Rectal smooth muscle tissue (tissue), 1 donor: ENCODE data around the gene ZNHIT2.
A peak's percentile ranks its signal among the peaks of the same experiment; 100 is the strongest.

Source experiments
- H3K27ac ChIP-seq: one replicate; pipeline ENCODE4 v1.7.0; 2013; ENCODE audit warnings: low read depth, low read length, inconsistent platforms
- H3K27me3 ChIP-seq: one replicate; pipeline ENCODE4 v1.7.0; 2013; ENCODE audit warnings: low read length; ENCODE audit not compliant: control insufficient read depth, insufficient read depth
- H3K36me3 ChIP-seq: one replicate; pipeline ENCODE4 v1.7.0; 2013; ENCODE audit warnings: low read length; ENCODE audit not compliant: control insufficient read depth, insufficient read depth
- H3K4me1 ChIP-seq: one replicate; pipeline ENCODE4 v1.7.0; 2013; ENCODE audit warnings: low read length; ENCODE audit not compliant: control insufficient read depth, insufficient read depth
- H3K4me3 ChIP-seq: one replicate; pipeline ENCODE4 v1.7.0; 2013; ENCODE audit warnings: low read length
- H3K9ac ChIP-seq: one replicate; pipeline ENCODE4 v1.7.0; 2013; ENCODE audit warnings: low read length

The ZNHIT2 gene

GRCh38 chr11:65111744-65112545 is 5.6 kb downstream of the ZNHIT2 start, which contains the start of gene TM7SF2:
TSS of gene TM7SF2 (plus strand) at chr11:65111872. CDS start at chr11:65112016, 144 bp downstream.
- H3K9ac ChIP-seq = peak within 1 kb of the TSS; percentile 38
- H3K36me3 ChIP-seq = peaks cover 4% of the 10 kb centered on the region
- peaks cover 19% of the 10 kb centered on the region for H3K4me1 ChIP-seq
- H3K4me3 ChIP-seq = peak within 1 kb of the TSS; percentile 59
- H3K27me3 ChIP-seq = no peaks in the 10 kb centered on the region
- H3K27ac ChIP-seq = peak within 1 kb of the TSS; percentile 61

- H3K4me1 ChIP-seq = peaks cover 13% of the 10 kb centered on the region
- no peak overlapping the region for H3K9ac ChIP-seq
- H3K27me3 ChIP-seq = no peaks in the 10 kb centered on the region
- peaks cover 4% of the 10 kb centered on the region for H3K36me3 ChIP-seq
- H3K27ac ChIP-seq = peak overlapping the region; percentile 29
- peak overlapping the region; percentile 59 for H3K4me3 ChIP-seq
Observed at GRCh38 chr11:65111159-65111743, 6.2 kb downstream of the ZNHIT2 start.

GRCh38 chr11:65110354-65110861 is 7.1 kb downstream of the ZNHIT2 start:
- Histone ChIP-seq H3K9ac (no peak overlapping the region), H3K4me3 (no peak overlapping the region), H3K27ac (peak overlapping the region; percentile 3), H3K36me3 (peaks cover 6% of the 10 kb centered on the region), H3K4me1 (peaks cover 13% of the 10 kb centered on the region), H3K27me3 (no peaks in the 10 kb centered on the region)

- Histone ChIP-seq H3K36me3 (peaks cover 10% of the 10 kb centered on the region), H3K4me1 (peaks cover 13% of the 10 kb centered on the region), H3K27me3 (no peaks in the 10 kb centered on the region), H3K4me3 (no peak overlapping the region), H3K9ac (no peak overlapping the region), H3K27ac (no peak overlapping the region)
Observed at GRCh38 chr11:65109231-65110198, 8.0 kb downstream of the ZNHIT2 start.

- H3K27ac ChIP-seq = no peak overlapping the region
- H3K4me3 ChIP-seq = no peak overlapping the region
- H3K27me3 ChIP-seq = no peaks in the 10 kb centered on the region
- peaks cover 10% of the 10 kb centered on the region for H3K36me3 ChIP-seq
- H3K9ac ChIP-seq = no peak overlapping the region
- peaks cover 13% of the 10 kb centered on the region for H3K4me1 ChIP-seq
Observed at GRCh38 chr11:65108469-65109123, 8.9 kb downstream of the ZNHIT2 start.

- H3K36me3 ChIP-seq = peaks cover 10% of the 10 kb centered on the region
- H3K27ac ChIP-seq = no peak overlapping the region
- peaks cover 10% of the 10 kb centered on the region for H3K4me1 ChIP-seq
Observed at GRCh38 chr11:65107751-65108468, 9.6 kb downstream of the ZNHIT2 start.

GRCh38 chr11:65107078-65107477 is 10.4 kb downstream of the ZNHIT2 start:
- H3K27ac ChIP-seq = no peak overlapping the region
- no peak overlapping the region for H3K9ac ChIP-seq
- no peaks in the 10 kb centered on the region for H3K27me3 ChIP-seq
- peaks cover 10% of the 10 kb centered on the region for H3K36me3 ChIP-seq
- H3K4me3 ChIP-seq = no peak overlapping the region
- H3K4me1 ChIP-seq = peaks cover 8% of the 10 kb centered on the region

More at GRCh38 chr11:65107751-65108468, 9.6 kb downstream of the ZNHIT2 start:
- Histone ChIP-seq H3K4me3 (no peak overlapping the region), H3K27me3 (no peaks in the 10 kb centered on the region), H3K9ac (no peak overlapping the region)

GRCh38 chr11:65104628-65105027 is 12.9 kb downstream of the ZNHIT2 start:
- Histone ChIP-seq H3K27me3 (no peaks in the 10 kb centered on the region), H3K27ac (no peak overlapping the region), H3K4me1 (no peaks in the 10 kb centered on the region), H3K4me3 (no peak overlapping the region), H3K9ac (no peak overlapping the region), H3K36me3 (peaks cover 10% of the 10 kb centered on the region)

GRCh38 chr11:65103476-65103875 is 14.0 kb downstream of the ZNHIT2 start:
- no peaks in the 10 kb centered on the region for H3K27me3 ChIP-seq
- no peaks in the 10 kb centered on the region for H3K4me1 ChIP-seq
- no peak overlapping the region for H3K4me3 ChIP-seq
- H3K9ac ChIP-seq = no peak overlapping the region
- peaks cover 6% of the 10 kb centered on the region for H3K36me3 ChIP-seq
- no peak overlapping the region for H3K27ac ChIP-seq

- Histone ChIP-seq H3K27ac (no peak overlapping the region), H3K4me1 (no peaks in the 10 kb centered on the region), H3K9ac (no peak overlapping the region), H3K4me3 (no peak overlapping the region), H3K27me3 (no peaks in the 10 kb centered on the region), H3K36me3 (peaks cover 6% of the 10 kb centered on the region)
Observed at GRCh38 chr11:65102142-65103095, 15.1 kb downstream of the ZNHIT2 start.
